ENCODE measurements around the gene ERN1. TPM values are rescaled to one million over a fixed set of nuclear protein-coding genes. Genes with fewer than 3 reads are reported as not detected.

Gene ERN1
- total and polyA plus RNA-seq, 2 of the 13 experiments (the other 11 are each of a cell fraction or from before 2014, with no cell fraction given) = 6.0 to 12.7 TPM

DNA sequence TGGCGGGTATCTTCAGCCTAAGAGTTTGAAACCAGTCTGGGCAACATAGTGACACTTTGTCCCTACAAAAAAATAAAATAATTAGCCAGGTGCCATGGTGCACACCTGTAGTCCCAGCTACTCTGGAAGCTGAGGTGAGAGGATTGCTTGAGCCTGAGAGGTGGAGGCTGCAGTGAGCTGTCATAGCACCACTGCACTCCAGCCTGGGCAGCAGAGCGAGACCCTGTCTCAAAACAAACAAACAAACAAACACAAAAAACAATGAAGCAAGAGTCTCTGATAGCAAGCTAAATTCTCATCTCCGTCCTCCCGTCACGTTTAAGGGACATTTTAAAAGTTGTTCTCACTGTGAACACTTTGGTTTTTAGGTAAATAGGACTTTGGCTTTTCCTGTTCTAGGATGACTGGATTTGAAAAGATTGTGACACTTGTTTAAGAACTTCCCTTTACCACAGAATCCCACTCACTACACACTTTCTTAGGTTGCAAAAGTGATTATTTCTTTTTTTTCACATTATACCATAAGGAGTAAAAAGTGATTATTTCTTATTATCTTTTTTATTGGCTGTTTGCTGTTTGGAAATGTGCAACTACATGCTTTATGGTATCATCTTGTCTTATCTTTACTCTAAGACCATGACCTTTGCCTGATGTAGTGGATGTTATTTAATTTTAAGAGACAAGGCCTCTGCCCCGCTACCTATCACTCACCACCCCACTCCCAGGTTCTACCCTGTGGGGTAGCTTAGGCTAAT lies 4.4 kb upstream of the ERN1 start (continued):
- TF ChIP-seq, protein P1, sequence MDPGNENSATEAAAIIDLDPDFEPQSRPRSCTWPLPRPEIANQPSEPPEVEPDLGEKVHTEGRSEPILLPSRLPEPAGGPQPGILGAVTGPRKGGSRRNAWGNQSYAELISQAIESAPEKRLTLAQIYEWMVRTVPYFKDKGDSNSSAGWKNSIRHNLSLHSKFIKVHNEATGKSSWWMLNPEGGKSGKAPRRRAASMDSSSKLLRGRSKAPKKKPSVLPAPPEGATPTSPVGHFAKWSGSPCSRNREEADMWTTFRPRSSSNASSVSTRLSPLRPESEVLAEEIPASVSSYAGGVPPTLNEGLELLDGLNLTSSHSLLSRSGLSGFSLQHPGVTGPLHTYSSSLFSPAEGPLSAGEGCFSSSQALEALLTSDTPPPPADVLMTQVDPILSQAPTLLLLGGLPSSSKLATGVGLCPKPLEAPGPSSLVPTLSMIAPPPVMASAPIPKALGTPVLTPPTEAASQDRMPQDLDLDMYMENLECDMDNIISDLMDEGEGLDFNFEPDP (CRISPR knock-in tag; conservative IDR thresholded peaks at IDR 0.05) = 0 out of 2 replicates have a peak, but pooled peaks have one; percentile 81
- no peak for TF ChIP-seq SUZ12 (IDR thresholded peaks at IDR 0.05; ENCODE audit: low read depth, low read length)
- peak; percentile 97 for TF ChIP-seq ZNF263 (CRISPR knock-in tag; IDR thresholded peaks at IDR 0.05)
- TF ChIP-seq, protein P2, sequence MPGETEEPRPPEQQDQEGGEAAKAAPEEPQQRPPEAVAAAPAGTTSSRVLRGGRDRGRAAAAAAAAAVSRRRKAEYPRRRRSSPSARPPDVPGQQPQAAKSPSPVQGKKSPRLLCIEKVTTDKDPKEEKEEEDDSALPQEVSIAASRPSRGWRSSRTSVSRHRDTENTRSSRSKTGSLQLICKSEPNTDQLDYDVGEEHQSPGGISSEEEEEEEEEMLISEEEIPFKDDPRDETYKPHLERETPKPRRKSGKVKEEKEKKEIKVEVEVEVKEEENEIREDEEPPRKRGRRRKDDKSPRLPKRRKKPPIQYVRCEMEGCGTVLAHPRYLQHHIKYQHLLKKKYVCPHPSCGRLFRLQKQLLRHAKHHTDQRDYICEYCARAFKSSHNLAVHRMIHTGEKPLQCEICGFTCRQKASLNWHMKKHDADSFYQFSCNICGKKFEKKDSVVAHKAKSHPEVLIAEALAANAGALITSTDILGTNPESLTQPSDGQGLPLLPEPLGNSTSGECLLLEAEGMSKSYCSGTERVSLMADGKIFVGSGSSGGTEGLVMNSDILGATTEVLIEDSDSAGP (CRISPR knock-in tag; IDR thresholded peaks at IDR 0.05; ENCODE audit: borderline replicate concordance) = no peak
- TF ChIP-seq NR2F2 (IDR thresholded peaks at IDR 0.05; ENCODE audit: borderline replicate concordance, low read depth) = peak; percentile 57; the same call in 1 of the 2 replicates
- TF ChIP-seq, protein P3, sequence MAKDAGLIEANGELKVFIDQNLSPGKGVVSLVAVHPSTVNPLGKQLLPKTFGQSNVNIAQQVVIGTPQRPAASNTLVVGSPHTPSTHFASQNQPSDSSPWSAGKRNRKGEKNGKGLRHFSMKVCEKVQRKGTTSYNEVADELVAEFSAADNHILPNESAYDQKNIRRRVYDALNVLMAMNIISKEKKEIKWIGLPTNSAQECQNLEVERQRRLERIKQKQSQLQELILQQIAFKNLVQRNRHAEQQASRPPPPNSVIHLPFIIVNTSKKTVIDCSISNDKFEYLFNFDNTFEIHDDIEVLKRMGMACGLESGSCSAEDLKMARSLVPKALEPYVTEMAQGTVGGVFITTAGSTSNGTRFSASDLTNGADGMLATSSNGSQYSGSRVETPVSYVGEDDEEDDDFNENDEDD (CRISPR knock-in tag; IDR thresholded peaks at IDR 0.05; ENCODE audit: borderline replicate concordance) = no peak
- TF ChIP-seq SOX13 (IDR thresholded peaks at IDR 0.05) = no peak
- peak in 1 of 2 experiments; percentile 69; a peak in 2 of 4 replicates for TF ChIP-seq SOX13 (CRISPR knock-in tag; conservative IDR thresholded peaks at IDR 0.05 in 1 of 2, IDR thresholded peaks at IDR 0.05 in 1 of 2)
- peak; percentile 15; the same call in 1 of the 2 replicates for TF ChIP-seq FOXO1 (CRISPR knock-in tag; IDR thresholded peaks at IDR 0.05)
- TF ChIP-seq PHF21A (CRISPR knock-in tag; IDR thresholded peaks at IDR 0.05) = peak; percentile 62; the same call in 1 of the 2 replicates
- TF ChIP-seq SOX5 (CRISPR knock-in tag; IDR thresholded peaks at IDR 0.05; ENCODE audit: borderline replicate concordance) = peak; percentile 85
- TF ChIP-seq, protein P4, sequence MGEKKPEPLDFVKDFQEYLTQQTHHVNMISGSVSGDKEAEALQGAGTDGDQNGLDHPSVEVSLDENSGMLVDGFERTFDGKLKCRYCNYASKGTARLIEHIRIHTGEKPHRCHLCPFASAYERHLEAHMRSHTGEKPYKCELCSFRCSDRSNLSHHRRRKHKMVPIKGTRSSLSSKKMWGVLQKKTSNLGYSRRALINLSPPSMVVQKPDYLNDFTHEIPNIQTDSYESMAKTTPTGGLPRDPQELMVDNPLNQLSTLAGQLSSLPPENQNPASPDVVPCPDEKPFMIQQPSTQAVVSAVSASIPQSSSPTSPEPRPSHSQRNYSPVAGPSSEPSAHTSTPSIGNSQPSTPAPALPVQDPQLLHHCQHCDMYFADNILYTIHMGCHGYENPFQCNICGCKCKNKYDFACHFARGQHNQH (CRISPR knock-in tag; IDR thresholded peaks at IDR 0.05) = peak; percentile 50; the same call in 1 of the 2 replicates
- TF ChIP-seq MIER3 (CRISPR knock-in tag; IDR thresholded peaks at IDR 0.05; ENCODE audit: borderline replicate concordance) = 0 out of 2 replicates have a peak, but pooled peaks have one; percentile 26
- no peak for TF ChIP-seq ATM (IDR thresholded peaks at IDR 0.05; ENCODE audit: borderline replicate concordance)
- TF ChIP-seq TARDBP (CRISPR knock-in tag; IDR thresholded peaks at IDR 0.05) = peak; percentile 55; the same call in 1 of the 2 replicates
- TF ChIP-seq PAF1 (CRISPR knock-in tag; IDR thresholded peaks at IDR 0.05) = no peak
- TF ChIP-seq ZNF724P (CRISPR knock-in tag; IDR thresholded peaks at IDR 0.05; ENCODE audit: borderline replicate concordance) = no peak
- TF ChIP-seq, protein P5, sequence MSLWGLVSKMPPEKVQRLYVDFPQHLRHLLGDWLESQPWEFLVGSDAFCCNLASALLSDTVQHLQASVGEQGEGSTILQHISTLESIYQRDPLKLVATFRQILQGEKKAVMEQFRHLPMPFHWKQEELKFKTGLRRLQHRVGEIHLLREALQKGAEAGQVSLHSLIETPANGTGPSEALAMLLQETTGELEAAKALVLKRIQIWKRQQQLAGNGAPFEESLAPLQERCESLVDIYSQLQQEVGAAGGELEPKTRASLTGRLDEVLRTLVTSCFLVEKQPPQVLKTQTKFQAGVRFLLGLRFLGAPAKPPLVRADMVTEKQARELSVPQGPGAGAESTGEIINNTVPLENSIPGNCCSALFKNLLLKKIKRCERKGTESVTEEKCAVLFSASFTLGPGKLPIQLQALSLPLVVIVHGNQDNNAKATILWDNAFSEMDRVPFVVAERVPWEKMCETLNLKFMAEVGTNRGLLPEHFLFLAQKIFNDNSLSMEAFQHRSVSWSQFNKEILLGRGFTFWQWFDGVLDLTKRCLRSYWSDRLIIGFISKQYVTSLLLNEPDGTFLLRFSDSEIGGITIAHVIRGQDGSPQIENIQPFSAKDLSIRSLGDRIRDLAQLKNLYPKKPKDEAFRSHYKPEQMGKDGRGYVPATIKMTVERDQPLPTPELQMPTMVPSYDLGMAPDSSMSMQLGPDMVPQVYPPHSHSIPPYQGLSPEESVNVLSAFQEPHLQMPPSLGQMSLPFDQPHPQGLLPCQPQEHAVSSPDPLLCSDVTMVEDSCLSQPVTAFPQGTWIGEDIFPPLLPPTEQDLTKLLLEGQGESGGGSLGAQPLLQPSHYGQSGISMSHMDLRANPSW (CRISPR knock-in tag; IDR thresholded peaks at IDR 0.05; ENCODE audit: borderline replicate concordance) = peak; percentile 78; the same call in 1 of the 2 replicates
- no peak for TF ChIP-seq ZNF235 (CRISPR knock-in tag; IDR thresholded peaks at IDR 0.05; ENCODE audit: borderline replicate concordance)
- TF ChIP-seq MEIS2 (CRISPR knock-in tag; IDR thresholded peaks at IDR 0.05) = 0 out of 2 replicates have a peak, but pooled peaks have one; percentile 30
- TF ChIP-seq MEF2D (CRISPR knock-in tag; IDR thresholded peaks at IDR 0.05) = peak; percentile 46; the same call in 1 of the 2 replicates
- peak; percentile 51; the same call in 1 of the 2 replicates for TF ChIP-seq ZNF629 (CRISPR knock-in tag; conservative IDR thresholded peaks at IDR 0.05)

Measured in HepG2 (cell line).